ENCODE data around the gene CNTN4. TPM values are rescaled to one million over a fixed set of nuclear protein-coding genes. Genes with fewer than 3 reads are reported as not detected.

CNTN4 gene
- total RNA-seq, 1 donor, result 0.09 TPM

DNA sequence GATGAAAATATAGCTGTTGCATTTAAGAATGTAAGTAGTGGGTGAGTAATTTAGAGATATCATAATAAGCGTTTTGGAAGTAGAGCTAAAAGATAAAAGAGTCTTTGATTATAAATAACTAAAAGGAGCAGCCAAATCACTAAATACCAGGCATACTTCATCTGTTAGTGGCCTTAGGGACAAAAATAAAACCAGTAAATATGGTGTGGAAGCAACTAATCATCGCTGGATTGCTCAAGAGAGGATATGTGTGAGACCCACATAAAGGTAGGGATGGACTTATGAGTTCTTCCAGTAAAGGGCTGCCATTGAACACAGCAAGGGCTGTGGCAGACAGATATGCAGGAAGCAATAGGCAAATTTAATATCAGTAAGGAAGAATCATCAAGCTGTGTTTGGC is 356.2 kb downstream of the CNTN4 start:
- H3K4me3 ChIP-seq (ENCODE audit: low read depth, low read length), result no peak overlapping the region
- TF ChIP-seq, protein P1, sequence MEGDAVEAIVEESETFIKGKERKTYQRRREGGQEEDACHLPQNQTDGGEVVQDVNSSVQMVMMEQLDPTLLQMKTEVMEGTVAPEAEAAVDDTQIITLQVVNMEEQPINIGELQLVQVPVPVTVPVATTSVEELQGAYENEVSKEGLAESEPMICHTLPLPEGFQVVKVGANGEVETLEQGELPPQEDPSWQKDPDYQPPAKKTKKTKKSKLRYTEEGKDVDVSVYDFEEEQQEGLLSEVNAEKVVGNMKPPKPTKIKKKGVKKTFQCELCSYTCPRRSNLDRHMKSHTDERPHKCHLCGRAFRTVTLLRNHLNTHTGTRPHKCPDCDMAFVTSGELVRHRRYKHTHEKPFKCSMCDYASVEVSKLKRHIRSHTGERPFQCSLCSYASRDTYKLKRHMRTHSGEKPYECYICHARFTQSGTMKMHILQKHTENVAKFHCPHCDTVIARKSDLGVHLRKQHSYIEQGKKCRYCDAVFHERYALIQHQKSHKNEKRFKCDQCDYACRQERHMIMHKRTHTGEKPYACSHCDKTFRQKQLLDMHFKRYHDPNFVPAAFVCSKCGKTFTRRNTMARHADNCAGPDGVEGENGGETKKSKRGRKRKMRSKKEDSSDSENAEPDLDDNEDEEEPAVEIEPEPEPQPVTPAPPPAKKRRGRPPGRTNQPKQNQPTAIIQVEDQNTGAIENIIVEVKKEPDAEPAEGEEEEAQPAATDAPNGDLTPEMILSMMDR (IDR thresholded peaks at IDR 0.05; ENCODE audit: insufficient read depth, low read length), result no peak
- no peak for DNase-seq (ENCODE audit: low read depth)

DNA sequence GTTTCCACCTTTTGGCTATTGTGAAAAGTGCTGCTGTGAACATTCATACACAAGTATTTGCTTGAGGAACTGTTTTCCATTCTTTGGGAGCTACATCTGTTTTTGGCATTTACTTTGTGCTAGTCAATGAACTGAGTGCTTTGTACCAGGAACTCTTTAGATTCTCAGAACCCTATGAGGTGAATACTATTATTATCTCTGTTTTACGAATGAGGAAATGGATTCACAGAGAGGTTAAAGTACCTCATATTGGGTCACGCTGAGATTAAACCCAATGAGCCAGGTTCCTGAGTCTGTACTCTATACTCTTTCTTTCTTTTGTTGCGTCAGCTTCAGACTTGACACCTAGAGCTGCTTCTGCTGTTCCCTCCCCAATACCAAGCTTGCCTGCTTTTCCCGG is 358.1 kb downstream of the CNTN4 start:
- DNase-seq (ENCODE audit: low read depth), result no peak
- TF ChIP-seq, protein P1 (IDR thresholded peaks at IDR 0.05; ENCODE audit: insufficient read depth, low read length), result no peak
- no peak overlapping the region for H3K4me3 ChIP-seq (ENCODE audit: low read depth, low read length)

DNA sequence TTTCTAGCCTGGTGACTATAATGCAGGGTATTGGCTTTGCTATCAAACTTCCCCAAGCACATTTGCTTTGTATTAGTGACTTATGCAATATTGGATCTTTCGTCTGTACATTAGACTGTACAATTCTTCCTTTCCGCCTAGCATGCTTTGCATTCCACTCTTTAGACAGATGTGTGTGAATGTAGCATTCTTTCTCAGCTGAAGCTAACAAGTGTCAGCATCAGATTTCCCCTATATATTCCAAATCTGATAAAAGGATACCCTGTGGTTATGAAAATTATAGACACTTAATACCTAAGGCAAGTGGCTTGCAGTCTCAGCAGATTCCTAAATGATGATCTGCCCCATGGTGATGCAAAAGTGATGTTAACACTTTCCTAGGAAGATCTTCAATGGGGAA is 360.1 kb downstream of the CNTN4 start:
- TF ChIP-seq, protein P1 (IDR thresholded peaks at IDR 0.05; ENCODE audit: insufficient read depth, low read length), result no peak
- no peak overlapping the region for H3K4me3 ChIP-seq (ENCODE audit: low read depth, low read length)
- no peak for DNase-seq (ENCODE audit: low read depth)

DNA sequence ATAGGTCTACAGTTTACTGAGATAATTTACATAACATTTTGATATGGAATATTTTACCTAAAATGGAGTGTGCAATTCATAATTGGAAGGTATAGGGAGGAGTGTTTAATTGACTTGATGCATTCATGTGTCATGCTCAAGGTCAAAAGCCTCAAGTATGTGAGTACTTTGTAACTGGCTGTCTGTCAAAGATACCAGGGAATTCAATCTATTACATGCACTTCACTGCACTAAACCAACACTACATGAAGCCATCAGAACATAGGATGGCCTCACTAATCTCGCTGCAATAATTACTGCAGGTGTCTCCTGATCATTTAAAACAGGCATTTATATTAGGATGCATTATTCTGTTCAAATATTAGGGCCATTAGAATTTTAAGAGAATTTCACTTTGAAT is 367.2 kb downstream of the CNTN4 start:
- no peak for DNase-seq (ENCODE audit: low read depth)
- no peak overlapping the region for H3K4me3 ChIP-seq (ENCODE audit: low read depth, low read length)
- TF ChIP-seq, protein P1 (IDR thresholded peaks at IDR 0.05; ENCODE audit: insufficient read depth, low read length), result no peak

DNA sequence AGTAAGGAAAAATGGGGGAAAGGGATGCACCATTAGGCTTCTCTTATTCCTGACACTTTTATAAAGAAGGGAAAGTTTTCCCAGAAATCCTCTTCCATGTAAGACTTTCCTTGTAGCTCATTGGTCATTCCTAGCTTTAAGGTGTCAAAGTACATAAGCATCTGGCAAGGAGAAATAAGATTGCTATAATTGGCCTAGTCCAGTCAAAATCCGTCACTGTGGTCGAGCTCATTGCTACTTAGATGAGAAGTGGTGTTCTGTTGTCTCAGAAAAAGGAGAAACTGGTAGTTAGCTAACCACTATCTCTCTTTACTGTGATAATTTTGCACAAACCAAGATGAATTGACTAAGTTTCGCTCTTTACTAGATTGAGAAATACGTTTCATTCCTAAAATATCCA is 370.1 kb downstream of the CNTN4 start:
- TF ChIP-seq, protein P1 (IDR thresholded peaks at IDR 0.05; ENCODE audit: insufficient read depth, low read length), result no peak
- no peak for DNase-seq (ENCODE audit: low read depth)
- no peak overlapping the region for H3K4me3 ChIP-seq (ENCODE audit: low read depth, low read length)

DNA sequence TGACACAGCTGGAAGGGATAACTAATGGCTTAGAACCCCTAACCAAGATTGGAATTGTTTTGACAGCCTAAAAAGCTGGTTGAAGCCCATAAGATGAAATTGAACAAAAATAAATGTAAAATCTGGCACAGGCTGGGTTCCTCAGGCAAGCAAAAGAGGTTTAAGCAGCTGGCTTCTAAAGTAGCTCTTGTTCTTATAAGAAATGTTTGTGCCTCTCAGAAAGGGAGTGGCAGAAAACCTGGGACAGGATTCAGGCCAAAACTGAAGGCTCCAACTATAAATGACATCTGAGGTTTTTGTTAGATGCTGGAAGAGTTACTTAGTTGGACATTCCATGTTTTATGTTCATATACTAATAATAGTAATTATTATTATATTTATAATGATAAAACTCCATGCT is 378.3 kb downstream of the CNTN4 start:
- no peak overlapping the region for H3K4me3 ChIP-seq (ENCODE audit: low read depth, low read length)
- TF ChIP-seq, protein P1 (IDR thresholded peaks at IDR 0.05; ENCODE audit: insufficient read depth, low read length), result no peak
- DNase-seq (ENCODE audit: low read depth), result no peak

DNA sequence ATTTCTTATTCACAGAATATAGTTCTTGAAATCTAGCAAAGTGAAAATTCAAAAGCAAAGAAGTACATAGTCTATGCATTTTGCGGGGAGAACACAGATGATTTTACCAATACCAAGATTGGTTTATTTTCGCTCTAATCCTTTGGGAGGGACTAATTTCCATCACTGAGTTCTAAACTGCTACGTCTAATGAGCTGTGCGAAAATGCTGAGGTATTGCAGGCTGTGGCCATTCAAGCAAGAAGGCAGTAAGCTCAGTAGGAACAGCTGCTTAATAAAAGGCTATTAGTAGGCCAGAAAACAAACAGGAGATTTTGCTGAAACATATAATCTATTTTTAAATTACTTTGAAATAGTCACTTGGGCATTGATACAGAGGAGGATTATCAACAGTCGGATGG is 379.0 kb downstream of the CNTN4 start:
- H3K4me3 ChIP-seq (ENCODE audit: low read depth, low read length), result no peak overlapping the region
- TF ChIP-seq, protein P1 (IDR thresholded peaks at IDR 0.05; ENCODE audit: insufficient read depth, low read length), result no peak
- no peak for DNase-seq (ENCODE audit: low read depth)

All from fibroblast of the aortic adventitia (primary cell).